ENCODE data around the gene UBE2L3. TPM values are rescaled to one million over a fixed set of nuclear protein-coding genes. Genes with fewer than 3 reads are reported as not detected.

UBE2L3 gene
- total and polyA plus RNA-seq, 2 of the 13 experiments (the other 11 are each of a cell fraction or from before 2014, with no cell fraction given), result 30.2 to 58.1 TPM

DNA sequence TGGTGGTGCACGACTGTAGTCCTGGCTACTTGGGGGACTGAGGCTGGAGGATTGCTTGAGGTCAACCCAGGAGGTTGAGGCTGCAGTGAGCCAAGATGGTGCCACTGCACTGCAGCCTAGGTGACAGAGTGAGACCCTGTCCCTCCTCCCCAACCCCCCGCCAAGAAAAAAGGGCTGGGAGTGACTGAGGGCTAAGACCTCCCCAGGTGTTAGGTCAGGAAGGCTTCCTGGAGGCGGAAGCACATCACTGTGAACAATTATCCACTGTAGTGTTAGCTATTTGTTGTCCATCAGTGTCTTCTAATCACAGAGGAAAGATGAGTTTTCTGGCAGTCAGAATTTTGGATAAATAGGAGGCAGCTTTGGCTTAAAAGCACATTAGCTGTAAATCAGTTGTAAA lies 53.5 kb downstream of the UBE2L3 start (continued):
- TF ChIP-seq, protein P1, sequence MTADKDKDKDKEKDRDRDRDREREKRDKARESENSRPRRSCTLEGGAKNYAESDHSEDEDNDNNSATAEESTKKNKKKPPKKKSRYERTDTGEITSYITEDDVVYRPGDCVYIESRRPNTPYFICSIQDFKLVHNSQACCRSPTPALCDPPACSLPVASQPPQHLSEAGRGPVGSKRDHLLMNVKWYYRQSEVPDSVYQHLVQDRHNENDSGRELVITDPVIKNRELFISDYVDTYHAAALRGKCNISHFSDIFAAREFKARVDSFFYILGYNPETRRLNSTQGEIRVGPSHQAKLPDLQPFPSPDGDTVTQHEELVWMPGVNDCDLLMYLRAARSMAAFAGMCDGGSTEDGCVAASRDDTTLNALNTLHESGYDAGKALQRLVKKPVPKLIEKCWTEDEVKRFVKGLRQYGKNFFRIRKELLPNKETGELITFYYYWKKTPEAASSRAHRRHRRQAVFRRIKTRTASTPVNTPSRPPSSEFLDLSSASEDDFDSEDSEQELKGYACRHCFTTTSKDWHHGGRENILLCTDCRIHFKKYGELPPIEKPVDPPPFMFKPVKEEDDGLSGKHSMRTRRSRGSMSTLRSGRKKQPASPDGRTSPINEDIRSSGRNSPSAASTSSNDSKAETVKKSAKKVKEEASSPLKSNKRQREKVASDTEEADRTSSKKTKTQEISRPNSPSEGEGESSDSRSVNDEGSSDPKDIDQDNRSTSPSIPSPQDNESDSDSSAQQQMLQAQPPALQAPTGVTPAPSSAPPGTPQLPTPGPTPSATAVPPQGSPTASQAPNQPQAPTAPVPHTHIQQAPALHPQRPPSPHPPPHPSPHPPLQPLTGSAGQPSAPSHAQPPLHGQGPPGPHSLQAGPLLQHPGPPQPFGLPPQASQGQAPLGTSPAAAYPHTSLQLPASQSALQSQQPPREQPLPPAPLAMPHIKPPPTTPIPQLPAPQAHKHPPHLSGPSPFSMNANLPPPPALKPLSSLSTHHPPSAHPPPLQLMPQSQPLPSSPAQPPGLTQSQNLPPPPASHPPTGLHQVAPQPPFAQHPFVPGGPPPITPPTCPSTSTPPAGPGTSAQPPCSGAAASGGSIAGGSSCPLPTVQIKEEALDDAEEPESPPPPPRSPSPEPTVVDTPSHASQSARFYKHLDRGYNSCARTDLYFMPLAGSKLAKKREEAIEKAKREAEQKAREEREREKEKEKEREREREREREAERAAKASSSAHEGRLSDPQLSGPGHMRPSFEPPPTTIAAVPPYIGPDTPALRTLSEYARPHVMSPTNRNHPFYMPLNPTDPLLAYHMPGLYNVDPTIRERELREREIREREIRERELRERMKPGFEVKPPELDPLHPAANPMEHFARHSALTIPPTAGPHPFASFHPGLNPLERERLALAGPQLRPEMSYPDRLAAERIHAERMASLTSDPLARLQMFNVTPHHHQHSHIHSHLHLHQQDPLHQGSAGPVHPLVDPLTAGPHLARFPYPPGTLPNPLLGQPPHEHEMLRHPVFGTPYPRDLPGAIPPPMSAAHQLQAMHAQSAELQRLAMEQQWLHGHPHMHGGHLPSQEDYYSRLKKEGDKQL (CRISPR knock-in tag; IDR thresholded peaks at IDR 0.05; ENCODE audit: low read depth), result no peak
- TF ChIP-seq, protein P2, sequence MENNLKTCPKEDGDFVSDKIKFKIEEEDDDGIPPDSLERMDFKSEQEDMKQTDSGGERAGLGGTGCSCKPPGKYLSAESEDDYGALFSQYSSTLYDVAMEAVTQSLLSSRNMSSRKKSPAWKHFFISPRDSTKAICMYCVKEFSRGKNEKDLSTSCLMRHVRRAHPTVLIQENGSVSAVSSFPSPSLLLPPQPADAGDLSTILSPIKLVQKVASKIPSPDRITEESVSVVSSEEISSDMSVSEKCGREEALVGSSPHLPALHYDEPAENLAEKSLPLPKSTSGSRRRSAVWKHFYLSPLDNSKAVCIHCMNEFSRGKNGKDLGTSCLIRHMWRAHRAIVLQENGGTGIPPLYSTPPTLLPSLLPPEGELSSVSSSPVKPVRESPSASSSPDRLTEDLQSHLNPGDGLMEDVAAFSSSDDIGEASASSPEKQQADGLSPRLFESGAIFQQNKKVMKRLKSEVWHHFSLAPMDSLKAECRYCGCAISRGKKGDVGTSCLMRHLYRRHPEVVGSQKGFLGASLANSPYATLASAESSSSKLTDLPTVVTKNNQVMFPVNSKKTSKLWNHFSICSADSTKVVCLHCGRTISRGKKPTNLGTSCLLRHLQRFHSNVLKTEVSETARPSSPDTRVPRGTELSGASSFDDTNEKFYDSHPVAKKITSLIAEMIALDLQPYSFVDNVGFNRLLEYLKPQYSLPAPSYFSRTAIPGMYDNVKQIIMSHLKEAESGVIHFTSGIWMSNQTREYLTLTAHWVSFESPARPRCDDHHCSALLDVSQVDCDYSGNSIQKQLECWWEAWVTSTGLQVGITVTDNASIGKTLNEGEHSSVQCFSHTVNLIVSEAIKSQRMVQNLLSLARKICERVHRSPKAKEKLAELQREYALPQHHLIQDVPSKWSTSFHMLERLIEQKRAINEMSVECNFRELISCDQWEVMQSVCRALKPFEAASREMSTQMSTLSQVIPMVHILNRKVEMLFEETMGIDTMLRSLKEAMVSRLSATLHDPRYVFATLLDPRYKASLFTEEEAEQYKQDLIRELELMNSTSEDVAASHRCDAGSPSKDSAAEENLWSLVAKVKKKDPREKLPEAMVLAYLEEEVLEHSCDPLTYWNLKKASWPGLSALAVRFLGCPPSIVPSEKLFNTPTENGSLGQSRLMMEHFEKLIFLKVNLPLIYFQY (CRISPR knock-in tag; IDR thresholded peaks at IDR 0.05; ENCODE audit: borderline replicate concordance), result no peak
- no peak for TF ChIP-seq KAT2B (IDR thresholded peaks at IDR 0.05; ENCODE audit: borderline replicate concordance, low read depth, low read length)
